GM19452 (cell line): ENCODE results near the gene DNASE1L2.

ENCODE experiments used
- ATAC-seq: cut with Tn5 transposase; IDR thresholded peaks from one replicate; pipeline ENCODE4 v1.9.1; 2021; ENCODE audit not compliant: unreplicated experiment

Gene DNASE1L2

GRCh38 chr16:2267505-2267912 lies 31.3 kb downstream of the DNASE1L2 start:
- ATAC-seq: peak; percentile 47

- ATAC-seq: peak; percentile 78
Observed at GRCh38 chr16:2267913-2268666, 31.8 kb downstream of the DNASE1L2 start, which contains the start of gene RNPS1. Gene RNPS1, minus strand, starts transcription at chr16:2268126. Its CDS starts 3,483 bp downstream, at chr16:2264643.

GRCh38 chr16:2270070-2270462 lies 33.8 kb downstream of the DNASE1L2 start:
- no peak for ATAC-seq

GRCh38 chr16:2270588-2271470 lies 34.6 kb downstream of the DNASE1L2 start:
- ATAC-seq: no peak

GRCh38 chr16:2271848-2272461 lies 35.7 kb downstream of the DNASE1L2 start:
- ATAC-seq: no peak

GRCh38 chr16:2273484-2273883 lies 37.2 kb downstream of the DNASE1L2 start:
- no peak for ATAC-seq

GRCh38 chr16:2273931-2274330 lies 37.7 kb downstream of the DNASE1L2 start:
- ATAC-seq: no peak

- no peak for ATAC-seq
Observed at GRCh38 chr16:2275476-2276367, 39.5 kb downstream of the DNASE1L2 start.

- ATAC-seq: no peak
Observed at GRCh38 chr16:2276368-2277195, 40.3 kb downstream of the DNASE1L2 start.

GRCh38 chr16:2277466-2278271 lies 41.4 kb downstream of the DNASE1L2 start:
- no peak for ATAC-seq

- ATAC-seq: no peak
Observed at GRCh38 chr16:2278272-2278608, 42.0 kb downstream of the DNASE1L2 start.

GRCh38 chr16:2278956-2279800 lies 42.9 kb downstream of the DNASE1L2 start:
- no peak for ATAC-seq

GRCh38 chr16:2280461-2280860 lies 44.2 kb downstream of the DNASE1L2 start:
- ATAC-seq: no peak

GRCh38 chr16:2280981-2281542 lies 44.8 kb downstream of the DNASE1L2 start:
- ATAC-seq: no peak

GRCh38 chr16:2282262-2282661 lies 46.0 kb downstream of the DNASE1L2 start:
- no peak for ATAC-seq

GRCh38 chr16:2282866-2283555 lies 46.8 kb downstream of the DNASE1L2 start:
- ATAC-seq: no peak
